GM12892 (cell line): ENCODE results near the gene MARCHF10.

Experiments used
- POLR2A ChIP-seq: IDR thresholded peaks from 2 replicates; pipeline ENCODE4 v1.6.1; 2011; ENCODE audit warnings: low read depth, low read length, control low read depth
- POLR2AphosphoS5 ChIP-seq: IDR thresholded peaks from 2 replicates; pipeline ENCODE4 v1.6.1; 2011; ENCODE audit warnings: low read depth, low read length, control low read depth
- TAF1 ChIP-seq: IDR thresholded peaks from 2 replicates; pipeline ENCODE4 v1.6.1; 2011; ENCODE audit warnings: low read depth, mild to moderate bottlenecking, control low read depth, low read length, borderline replicate concordance

- TF ChIP-seq POLR2AphosphoS5 (no peak), POLR2A (no peak), TAF1 (no peak)
Measured at GRCh38 chr17:62855156-62855555, 47.0 kb upstream of the MARCHF10 start.
